HG02588 (cell line): Measurements from ENCODE around the gene TFG.

Experiments used
- ATAC-seq: cut with Tn5 transposase; IDR thresholded peaks from one replicate; pipeline ENCODE4 v1.9.1; 2021; ENCODE audit warnings: mild to moderate bottlenecking, moderate library complexity; ENCODE audit not compliant: unreplicated experiment

Gene TFG

DNA sequence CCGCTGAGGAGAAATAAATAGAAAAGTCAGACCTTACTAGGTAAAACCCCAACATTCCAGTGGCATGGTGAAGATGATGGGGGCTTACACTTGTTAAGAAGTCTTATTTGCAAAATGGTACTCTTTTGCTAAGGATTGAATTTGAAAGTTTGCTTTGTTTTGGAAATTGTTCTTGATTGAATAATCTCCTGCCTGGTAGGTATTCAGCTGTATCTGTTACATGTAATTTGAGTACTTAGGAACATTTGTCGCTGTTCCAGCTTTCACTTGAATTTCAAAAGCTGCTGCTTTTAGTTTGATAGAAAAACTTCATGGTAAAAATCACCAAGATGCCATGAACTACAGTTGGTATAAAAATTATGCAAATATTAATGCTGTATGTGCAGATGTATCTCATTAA, 44.6 kb downstream of the TFG start:
- ATAC-seq, result no peak

DNA sequence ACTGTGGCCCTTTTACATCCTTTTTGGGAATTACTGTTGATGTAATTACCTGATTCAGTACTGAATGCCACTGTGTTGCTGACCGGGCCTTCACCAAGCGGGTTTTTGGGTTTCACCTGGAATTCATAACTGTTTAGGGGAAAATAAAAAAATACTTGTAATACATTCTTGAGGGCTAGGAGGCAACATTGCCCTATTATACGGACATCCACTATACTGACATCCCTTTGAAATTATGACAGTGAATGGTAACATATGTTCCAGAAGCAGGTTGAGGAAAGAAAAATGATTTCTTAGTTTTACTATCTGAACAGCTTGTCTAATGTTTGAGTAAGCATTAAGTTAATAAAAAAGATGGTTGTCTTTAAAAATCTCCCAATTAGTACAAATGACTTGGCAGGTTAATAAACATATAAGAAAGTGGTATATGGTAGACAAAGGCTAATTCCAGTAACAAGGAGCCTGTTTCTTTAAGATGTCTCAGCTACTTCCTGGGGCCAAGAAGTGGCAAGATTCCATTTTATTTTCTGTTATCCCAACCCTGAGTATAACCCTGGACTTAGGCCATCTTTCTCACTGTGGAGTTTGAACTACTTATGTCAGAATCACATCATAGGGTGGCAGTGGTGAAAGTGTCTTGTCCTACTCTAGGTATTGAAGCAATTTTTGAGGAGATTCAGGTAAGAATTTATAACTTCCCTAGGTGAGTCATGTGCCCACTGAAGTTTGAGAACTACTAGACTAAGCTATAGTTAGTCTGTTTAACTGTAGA, 45.5 kb downstream of the TFG start:
- ATAC-seq, result no peak

DNA sequence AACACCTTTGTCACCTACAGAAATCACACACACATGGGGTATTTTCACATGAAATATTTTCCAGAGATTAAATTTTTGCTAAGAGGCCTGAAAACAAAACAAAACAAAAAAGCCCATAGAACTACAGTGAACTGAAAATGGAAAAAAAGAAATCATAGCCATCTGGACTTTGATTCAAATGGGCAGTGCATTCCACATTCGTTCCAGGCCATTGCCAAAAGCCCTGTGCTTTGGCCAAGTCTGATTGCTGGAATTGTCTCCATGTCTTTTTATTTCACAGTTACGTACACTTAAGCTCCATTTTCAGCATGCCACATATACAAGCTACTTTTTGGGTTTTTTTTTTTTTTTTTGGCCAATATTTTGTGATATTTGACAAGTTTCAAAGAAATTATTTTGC, 47.1 kb downstream of the TFG start:
- ATAC-seq, result no peak

- no peak for ATAC-seq
These were observed 49.9 kb downstream of the TFG start for GRCh38 chr3:100759159-100759558.

DNA sequence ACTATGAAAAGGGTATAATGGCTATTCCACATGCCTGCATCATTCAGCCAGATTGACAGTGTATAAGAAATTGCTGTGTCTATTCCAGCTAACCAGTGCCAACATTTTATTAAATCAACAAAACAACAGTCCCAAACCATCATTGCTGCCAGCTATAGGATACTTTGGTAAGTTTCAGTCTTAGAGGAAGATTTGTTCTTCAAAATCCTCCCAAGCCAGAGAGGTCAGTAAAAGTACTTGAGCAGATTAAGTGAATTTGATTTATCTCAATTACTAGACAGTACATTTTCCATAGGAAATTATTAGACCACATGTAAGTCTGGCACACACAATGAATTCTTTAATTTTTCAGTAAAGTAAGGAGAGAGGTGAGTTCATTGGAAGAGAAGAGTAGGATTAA, 50.7 kb downstream of the TFG start:
- no peak for ATAC-seq

DNA sequence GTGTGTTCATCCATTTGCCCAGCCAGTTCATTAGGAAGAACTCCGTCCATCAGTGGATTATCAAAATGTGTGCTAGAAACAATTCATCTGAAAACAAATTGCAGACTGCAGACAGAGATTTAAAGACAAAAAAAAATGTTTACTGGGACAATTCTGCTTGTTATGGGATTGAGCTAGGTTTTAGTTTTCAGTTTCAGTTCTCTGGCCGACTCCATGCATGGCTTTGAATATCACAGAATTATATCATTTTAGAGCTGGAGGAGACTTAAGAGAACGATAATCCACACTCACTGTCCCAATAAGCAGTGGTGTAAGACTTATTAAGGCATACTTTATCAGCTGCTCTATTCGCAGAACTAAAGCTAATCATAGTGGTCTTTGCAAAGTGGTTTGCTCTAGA, 51.1 kb downstream of the TFG start:
- no peak for ATAC-seq

DNA sequence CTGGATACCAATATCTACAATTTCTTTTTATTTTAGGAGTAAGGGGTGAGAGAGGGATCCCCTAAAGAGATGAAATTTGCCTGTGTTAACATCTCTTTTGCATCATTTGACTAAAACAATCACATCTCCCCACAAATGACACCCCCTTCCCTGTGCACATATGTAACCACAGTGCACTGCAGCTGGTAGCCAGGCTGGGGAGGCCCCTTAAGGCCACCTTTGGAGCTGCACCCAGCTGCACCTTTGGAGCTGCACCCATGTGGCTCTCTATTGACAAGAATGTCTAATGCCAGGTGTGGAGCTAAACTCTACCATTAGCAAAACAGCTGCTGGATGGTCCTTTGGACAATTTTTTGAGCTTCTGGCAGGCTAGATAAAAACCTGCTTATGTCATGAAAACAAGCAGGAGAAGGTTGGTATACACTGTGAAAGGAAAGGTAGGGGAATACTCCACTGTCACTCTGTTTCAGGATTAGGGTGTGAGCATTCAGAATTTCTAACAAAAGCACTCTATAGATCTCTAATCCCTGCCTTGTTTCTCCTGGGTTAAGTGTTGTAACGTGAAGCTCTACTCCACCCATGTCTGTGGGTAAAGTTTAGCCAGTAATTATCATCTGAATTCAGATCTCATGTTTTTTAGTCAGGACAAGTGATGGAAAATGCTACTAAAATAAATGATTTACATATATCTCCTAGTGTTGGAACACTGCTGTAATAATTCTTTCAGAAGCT, 52.1 kb downstream of the TFG start:
- ATAC-seq, result peak; percentile 86

- no peak for ATAC-seq
These were observed 52.7 kb downstream of the TFG start for GRCh38 chr3:100761951-100762350.

- no peak for ATAC-seq
These were observed 56.2 kb downstream of the TFG start for GRCh38 chr3:100765437-100765975.

DNA sequence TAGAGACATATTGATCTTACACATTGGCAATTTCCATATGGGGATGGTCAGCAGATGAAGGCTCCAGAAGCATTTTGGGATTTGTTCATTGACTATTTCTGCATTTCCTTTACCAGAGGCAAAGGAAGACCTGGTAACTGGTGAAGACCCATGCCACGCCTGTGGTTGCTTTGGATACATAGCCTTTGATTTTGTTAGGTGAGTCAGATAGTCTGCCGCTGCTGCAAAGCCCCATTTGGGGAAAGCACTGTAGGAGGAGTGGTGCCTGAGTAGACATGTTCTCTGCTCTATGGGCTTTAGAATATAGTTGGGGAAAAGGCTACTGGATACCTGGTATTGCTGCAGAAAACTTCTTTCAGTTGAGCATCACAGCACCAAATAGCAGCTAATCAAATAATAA, 56.8 kb downstream of the TFG start:
- no peak for ATAC-seq

DNA sequence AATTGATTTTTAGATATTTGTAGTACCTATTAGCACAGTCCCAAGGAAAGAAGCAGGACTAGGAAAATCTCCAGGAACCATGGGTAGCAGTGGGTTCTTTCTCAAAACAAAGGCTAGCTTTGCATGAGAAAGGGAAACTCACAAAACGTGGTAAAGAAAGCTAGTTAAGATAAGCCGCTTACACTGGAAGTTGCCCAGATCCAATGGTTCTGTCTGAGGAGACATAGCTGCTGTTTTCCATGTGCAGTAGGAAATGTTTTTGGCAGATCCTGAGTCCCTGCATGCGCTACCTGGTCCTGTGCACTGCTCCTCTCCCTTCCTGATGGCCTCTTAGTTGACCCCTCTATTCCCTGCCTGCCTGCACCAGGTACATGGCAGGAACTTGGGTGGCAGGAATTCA, 60.4 kb downstream of the TFG start:
- ATAC-seq, result no peak

DNA sequence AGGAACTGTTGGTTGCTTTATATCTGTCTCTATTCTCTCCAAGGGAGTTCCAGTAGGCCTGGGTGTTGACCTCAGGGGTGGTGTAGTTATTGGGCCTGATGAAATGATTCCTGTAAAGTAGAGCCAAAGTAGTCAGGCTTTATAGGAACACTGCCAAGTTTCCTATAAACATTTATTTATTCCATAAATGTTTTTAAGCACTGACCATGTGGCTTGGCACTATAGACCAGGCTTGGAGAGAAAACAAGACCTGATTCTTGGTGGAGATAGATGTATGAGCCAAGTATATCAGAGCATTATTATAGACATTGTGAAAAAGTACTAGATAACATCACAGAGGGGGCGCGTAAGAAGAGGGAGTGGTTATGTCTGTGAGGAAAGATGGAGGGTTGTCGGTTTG, 65.9 kb downstream of the TFG start:
- ATAC-seq, result no peak

DNA sequence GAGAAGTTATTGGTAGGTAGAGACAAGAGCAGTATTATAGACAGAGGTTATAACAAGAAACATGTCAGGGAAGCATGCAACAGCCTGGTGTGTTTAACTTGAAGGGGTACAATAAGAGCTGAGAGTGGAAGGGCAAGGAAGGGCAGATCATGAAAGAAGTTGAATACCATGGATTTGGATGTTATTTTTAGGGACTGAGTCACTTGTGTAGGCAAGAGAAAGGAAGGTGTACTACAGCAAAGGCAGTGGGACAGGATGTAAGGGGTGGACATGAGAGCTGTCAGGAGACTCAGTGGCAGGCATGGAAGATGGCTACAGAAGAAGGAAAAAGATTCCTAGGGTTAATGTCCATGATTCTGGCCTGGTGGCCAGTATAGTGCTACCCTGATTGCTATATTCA, 66.4 kb downstream of the TFG start:
- no peak for ATAC-seq

GRCh38 chr3:100776097-100776729, 66.9 kb downstream of the TFG start:
- ATAC-seq, result no peak

DNA sequence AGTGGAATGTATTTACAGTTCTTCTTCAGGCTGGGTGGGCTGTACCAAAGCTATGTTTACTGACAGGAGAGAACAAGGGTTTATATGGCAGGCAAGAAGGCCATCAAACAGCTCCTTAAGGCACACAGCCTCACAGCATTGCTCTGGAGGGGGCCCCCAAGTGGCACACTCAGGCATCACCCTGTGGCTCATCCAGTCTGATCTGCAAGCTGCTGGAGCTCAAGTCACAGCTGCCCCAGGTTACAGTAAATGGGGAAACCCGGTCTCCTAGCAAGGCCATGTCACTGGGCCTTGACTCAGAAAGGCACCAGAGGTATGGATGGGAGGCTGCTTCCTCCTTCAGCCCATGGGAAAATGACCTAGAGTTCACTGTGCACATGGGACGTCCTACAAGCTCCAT, 67.5 kb downstream of the TFG start:
- ATAC-seq, result no peak

GRCh38 chr3:100777271-100777670, 68.0 kb downstream of the TFG start:
- no peak for ATAC-seq

GRCh38 chr3:100779480-100779879, 70.2 kb downstream of the TFG start:
- no peak for ATAC-seq

GRCh38 chr3:100780071-100780622, 70.9 kb downstream of the TFG start:
- no peak for ATAC-seq

GRCh38 chr3:100781301-100781700, 72.0 kb downstream of the TFG start:
- ATAC-seq, result no peak

- ATAC-seq, result no peak
These were observed 73.1 kb downstream of the TFG start for GRCh38 chr3:100782348-100782747.

DNA sequence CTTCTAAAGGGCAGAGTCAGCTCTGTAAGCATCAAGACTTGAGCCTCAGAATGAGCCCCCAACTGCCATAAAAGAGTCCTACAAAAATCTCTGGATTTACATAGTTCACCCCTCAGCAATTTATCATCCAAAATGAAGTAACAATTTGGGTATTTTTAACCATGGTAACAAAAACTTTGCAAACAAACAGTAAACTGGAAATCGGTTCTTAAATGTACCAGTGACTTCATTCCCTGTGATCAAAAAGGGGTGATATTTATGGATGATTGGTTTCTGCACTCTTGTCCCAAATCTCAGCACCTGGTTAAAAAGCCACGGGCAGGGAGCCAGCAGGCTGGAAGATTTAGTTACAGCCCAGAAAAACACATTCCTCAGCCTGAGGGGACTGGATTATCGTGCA, 73.6 kb downstream of the TFG start:
- ATAC-seq, result no peak

DNA sequence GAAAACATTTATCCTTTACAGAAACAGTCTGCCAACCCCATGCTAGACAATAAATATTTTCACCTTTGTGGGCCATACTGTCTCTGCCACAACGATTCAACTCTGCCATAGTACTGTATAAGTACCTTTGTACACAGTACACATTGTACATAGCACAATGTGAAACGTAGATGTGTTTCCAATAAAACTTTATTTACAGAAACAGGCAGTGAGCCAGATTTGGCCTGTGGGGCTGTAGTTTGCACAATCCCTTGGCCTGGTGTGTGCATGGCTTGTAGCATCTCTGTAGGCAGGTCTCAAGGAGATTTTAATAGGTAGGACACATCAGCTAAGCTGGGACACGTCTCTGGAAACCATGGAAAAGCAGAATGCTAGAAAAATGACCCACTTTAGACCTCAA, 74.3 kb downstream of the TFG start:
- no peak for ATAC-seq
